NCI-H446 treated with DMSO at 0.1 percent for 48 hours (cell line): Measurements from ENCODE around the gene CMBL.
A peak's percentile ranks its signal among the peaks of the same experiment; 100 is the strongest.

Experiments
- DNase-seq: peaks from one replicate; lab custom pipeline; 2025; lab: John Stamatoyannopoulos, UW

Gene CMBL

GRCh38 chr5:10310066-10310779 is 2.5 kb upstream of the CMBL start:
- no peak for DNase-seq

GRCh38 chr5:10308844-10309243 is 1.1 kb upstream of the CMBL start:
- DNase-seq = no peak

- no peak for DNase-seq
These were observed 896 bp downstream of the CMBL start for GRCh38 chr5:10306806-10307205.

GRCh38 chr5:10306114-10306513 is 1.6 kb downstream of the CMBL start:
- no peak for DNase-seq

- no peak for DNase-seq
These were observed 2.8 kb downstream of the CMBL start for GRCh38 chr5:10304932-10305331.

- no peak for DNase-seq
These were observed 4.0 kb downstream of the CMBL start for GRCh38 chr5:10303699-10304170.

- DNase-seq = no peak
These were observed 4.5 kb downstream of the CMBL start for GRCh38 chr5:10303201-10303600.

- DNase-seq = peak; percentile 75
These were observed 5.7 kb downstream of the CMBL start for GRCh38 chr5:10301842-10302610.

- peak; percentile 34 for DNase-seq
These were observed 6.4 kb downstream of the CMBL start for GRCh38 chr5:10301266-10301665.

- no peak for DNase-seq
These were observed 7.5 kb downstream of the CMBL start for GRCh38 chr5:10300246-10300645.

- DNase-seq = no peak
These were observed 10.0 kb downstream of the CMBL start for GRCh38 chr5:10297646-10298204.

GRCh38 chr5:10295619-10296326 is 11.9 kb downstream of the CMBL start:
- DNase-seq = no peak

- no peak for DNase-seq
These were observed 13.6 kb downstream of the CMBL start for GRCh38 chr5:10293907-10294662.

- no peak for DNase-seq
These were observed 15.9 kb downstream of the CMBL start for GRCh38 chr5:10291692-10292339.

- no peak for DNase-seq
These were observed 17.3 kb downstream of the CMBL start for GRCh38 chr5:10290438-10290837.

GRCh38 chr5:10289991-10290390 is 17.7 kb downstream of the CMBL start:
- DNase-seq = no peak

- DNase-seq = peak; percentile 59
These were observed 18.3 kb downstream of the CMBL start for GRCh38 chr5:10289353-10289752.

- peak; percentile 98 for DNase-seq
These were observed 19.0 kb downstream of the CMBL start for GRCh38 chr5:10288592-10289219.

GRCh38 chr5:10286862-10287227 is 20.9 kb downstream of the CMBL start:
- no peak for DNase-seq

GRCh38 chr5:10286162-10286861 is 21.4 kb downstream of the CMBL start:
- peak; percentile 92 for DNase-seq
